Gastrocnemius medialis (tissue), 4 donors: Measurements from ENCODE around the gene IL12B. TPM values are rescaled to one million over a fixed set of nuclear protein-coding genes. Genes with fewer than 3 reads are reported as not detected.

ENCODE experiments used
- ATAC-seq, 2 donors: fragments of 150-250 bp; one replicate each; pipeline ENCODE4 v1.9.1; 2016
- DNase-seq, 2 donors: peaks; one replicate each; pipeline ENCODE4 v3.0.0-alpha.2; 2019
- H3K27ac ChIP-seq, 4 donors: fragments of 200-600 bp; sonication (generic); 1 replicate in 1 of 4; 2 replicates in 3 of 4; pipeline ENCODE4 v1.5.1; 2016 to 2018; ENCODE audit warnings: mild to moderate bottlenecking in 2 of 4, moderate library complexity in 1 of 4
- H3K27me3 ChIP-seq, 3 donors: fragments of 200-600 bp; sonication (generic) in 2 of 3; 1 replicate in 1 of 3; 2 replicates in 2 of 3; pipeline versions ENCODE4 v1.5.1 to v1.6.0; 2016 to 2019; ENCODE audit warnings: mild to moderate bottlenecking in 1 of 3, moderate library complexity in 1 of 3
- H3K36me3 ChIP-seq, 2 donors: fragments of 200-600 bp; sonication (generic) in 1 of 2; one replicate each; pipeline ENCODE4 v1.5.1; 2017 to 2018
- H3K4me1 ChIP-seq, 2 donors: fragments of 200-600 bp; sonication (generic) in 1 of 2; one replicate each; pipeline ENCODE4 v1.5.1; 2016 to 2017; ENCODE audit warnings: mild to moderate bottlenecking in 2 of 2
- H3K4me3 ChIP-seq, 4 donors: fragments of 200-600 bp; sonication (generic) in 3 of 4; 1 replicate in 1 of 4; 2 replicates in 3 of 4; pipeline ENCODE4 v1.5.1; 2016 to 2019; ENCODE audit warnings: mild to moderate bottlenecking in 2 of 4
- H3K9me3 ChIP-seq, 3 donors: fragments of 200-600 bp; sonication (generic) in 2 of 3; 1 replicate in 1 of 3; 2 replicates in 2 of 3; pipeline ENCODE4 v1.5.1; 2016 to 2019
- POLR2A ChIP-seq, 2 donors: fragments of 450-650 bp; IDR thresholded peaks; one replicate each; pipeline ENCODE4 v1.6.1; 2017; ENCODE audit warnings: antibody characterized with exemption in 2 of 2, mild to moderate bottlenecking in 2 of 2, moderate library complexity in 2 of 2
- in situ Hi-C, 4 donors: fragments of 200-750 bp; cut with MboI; loops; one replicate each; pipeline versions ENCODE4 v1.15.0 to v1.8.0; 2017; ENCODE audit warnings: low sequenced_read_pairs in 4 of 4
- intact Hi-C: fragments of 100-400 bp; cut with DNase I; formaldehyde crosslinking; loops from one replicate; pipeline ENCODE4 v1.15.1; 2023; ENCODE audit warnings: low total_unique reads
- total RNA-seq, 4 donors: library from RNA; depleted of rRNA; stranded (reverse); fragments of >200 nt; gene quantifications; one replicate each; pipeline versions ENCODE4 v1.1.0 to v1.2.3, GENCODE V29; 2016
- TF ChIP-seq, protein P1 (sequence below), 5 experiments: fragments of 450-650 bp in 3 of 5; fragments of 200-600 bp in 2 of 5; sonication (generic) in 2 of 5; IDR thresholded peaks in 4 of 5; conservative IDR thresholded peaks in 1 of 5; 1 replicate in 4 of 5; 2 replicates in 1 of 5; pipeline ENCODE4 v1.5.1; 2016 to 2019; ENCODE audit warnings: antibody characterized with exemption in 5 of 5, mild to moderate bottlenecking in 3 of 5, moderate library complexity in 3 of 5

The IL12B gene
- total RNA-seq, 4 donors from 2014 or later = not detected

DNA sequence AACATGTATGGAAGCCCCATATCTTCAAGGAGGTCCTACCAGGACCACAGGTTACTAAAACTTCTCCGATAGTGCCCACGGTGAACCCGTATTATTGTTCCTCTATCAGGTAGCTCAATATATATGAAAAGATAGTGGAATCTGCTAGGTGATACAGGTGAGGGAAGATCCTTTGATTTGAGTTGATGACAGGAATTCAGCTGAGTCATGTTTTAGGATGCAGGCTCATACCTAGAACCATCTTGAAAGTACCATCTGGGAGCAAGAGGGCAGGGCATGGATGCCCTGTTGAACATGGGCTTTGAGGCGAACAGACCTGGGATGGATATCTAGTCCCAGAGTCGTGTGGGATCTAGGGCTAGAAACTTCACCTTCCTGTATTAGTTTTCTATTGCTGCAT is 35.4 kb downstream of the IL12B start:
- no peaks in the 10 kb centered on the region for H3K9me3 ChIP-seq
- H3K4me1 ChIP-seq = no peaks in the 10 kb centered on the region
- no peak for DNase-seq
- H3K27me3 ChIP-seq = no peaks in the 10 kb centered on the region
- H3K4me3 ChIP-seq = no peak overlapping the region
- no peak for ATAC-seq
- in situ Hi-C loops = loop anchor here in 2 of 4 donors (25.0 kb wide), 1 partner anchor 692 kb away; no protein-coding TSS in a partner anchor
- H3K27ac ChIP-seq = no peak overlapping the region
- intact Hi-C loops = no loop called here
- no peak for TF ChIP-seq POLR2A (IDR thresholded peaks at IDR 0.05)
- TF ChIP-seq, protein P1, sequence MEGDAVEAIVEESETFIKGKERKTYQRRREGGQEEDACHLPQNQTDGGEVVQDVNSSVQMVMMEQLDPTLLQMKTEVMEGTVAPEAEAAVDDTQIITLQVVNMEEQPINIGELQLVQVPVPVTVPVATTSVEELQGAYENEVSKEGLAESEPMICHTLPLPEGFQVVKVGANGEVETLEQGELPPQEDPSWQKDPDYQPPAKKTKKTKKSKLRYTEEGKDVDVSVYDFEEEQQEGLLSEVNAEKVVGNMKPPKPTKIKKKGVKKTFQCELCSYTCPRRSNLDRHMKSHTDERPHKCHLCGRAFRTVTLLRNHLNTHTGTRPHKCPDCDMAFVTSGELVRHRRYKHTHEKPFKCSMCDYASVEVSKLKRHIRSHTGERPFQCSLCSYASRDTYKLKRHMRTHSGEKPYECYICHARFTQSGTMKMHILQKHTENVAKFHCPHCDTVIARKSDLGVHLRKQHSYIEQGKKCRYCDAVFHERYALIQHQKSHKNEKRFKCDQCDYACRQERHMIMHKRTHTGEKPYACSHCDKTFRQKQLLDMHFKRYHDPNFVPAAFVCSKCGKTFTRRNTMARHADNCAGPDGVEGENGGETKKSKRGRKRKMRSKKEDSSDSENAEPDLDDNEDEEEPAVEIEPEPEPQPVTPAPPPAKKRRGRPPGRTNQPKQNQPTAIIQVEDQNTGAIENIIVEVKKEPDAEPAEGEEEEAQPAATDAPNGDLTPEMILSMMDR (IDR thresholded peaks at IDR 0.05 in 4 of 5, conservative IDR thresholded peaks at IDR 0.05 in 1 of 5) = no peak
- no peaks in the 10 kb centered on the region for H3K36me3 ChIP-seq

DNA sequence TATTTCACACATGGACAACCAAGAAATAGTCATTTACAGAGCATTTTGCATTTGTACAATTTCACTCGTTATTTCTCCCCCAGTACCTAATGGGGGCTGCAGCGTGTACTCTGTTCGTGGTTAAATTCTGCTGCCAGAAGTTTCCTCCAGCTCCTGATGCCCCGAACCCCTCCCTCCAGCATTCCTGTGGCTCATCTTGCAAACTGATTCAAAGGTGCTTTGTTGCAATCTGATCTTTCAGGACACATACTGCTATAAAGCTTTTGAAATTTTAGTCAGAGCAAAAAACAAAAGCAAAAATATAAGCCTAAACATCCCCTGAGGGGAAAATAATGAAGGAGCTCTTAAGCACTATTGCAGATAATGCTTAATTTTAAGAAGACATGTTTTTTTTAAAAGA is 39.5 kb downstream of the IL12B start:
- Histone ChIP-seq H3K4me3 (no peak overlapping the region), H3K36me3 (no peaks in the 10 kb centered on the region), H3K9me3 (no peaks in the 10 kb centered on the region), H3K4me1 (no peaks in the 10 kb centered on the region), H3K27me3 (no peaks in the 10 kb centered on the region), H3K27ac (no peak overlapping the region)
- intact Hi-C loops (no loop called here), in situ Hi-C loops (loop anchor here in 2 of 4 donors (25.0 kb wide), 1 partner anchor 697 kb away; no protein-coding TSS in a partner anchor)
- DNase-seq = no peak
- TF ChIP-seq, protein P1 (IDR thresholded peaks at IDR 0.05 in 4 of 5, conservative IDR thresholded peaks at IDR 0.05 in 1 of 5) = no peak
- no peak for TF ChIP-seq POLR2A (IDR thresholded peaks at IDR 0.05)
- no peak for ATAC-seq

DNA sequence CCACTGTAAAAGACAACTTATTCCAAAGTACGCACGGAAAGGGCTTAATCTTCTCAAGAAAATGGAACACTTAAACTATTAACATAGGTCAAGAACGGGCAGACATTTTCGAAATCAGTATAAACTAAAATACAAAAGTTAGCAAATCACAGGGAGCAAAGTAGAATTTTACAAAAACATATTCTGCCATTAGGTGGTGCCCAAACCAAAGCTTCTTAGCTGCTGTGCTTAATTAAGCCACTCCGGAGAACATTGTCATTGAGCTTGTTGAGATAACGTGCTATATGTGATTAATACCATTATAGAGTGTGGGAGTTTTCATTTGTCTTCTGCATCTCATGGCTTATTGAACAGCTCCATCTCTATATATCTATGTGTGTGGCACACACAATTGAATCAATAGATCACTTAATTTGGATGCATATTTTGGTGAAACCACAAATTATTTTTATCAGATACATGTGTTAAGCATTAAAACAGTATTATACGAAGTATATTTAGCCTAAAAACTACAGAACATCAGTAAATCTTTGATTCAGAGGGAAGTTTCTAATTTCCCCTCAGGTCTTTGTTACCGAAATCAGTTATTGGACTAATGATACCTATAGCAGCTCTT is 43.8 kb downstream of the IL12B start:
- no peak overlapping the region for H3K27ac ChIP-seq
- H3K9me3 ChIP-seq = no peaks in the 10 kb centered on the region
- TF ChIP-seq, protein P1 (IDR thresholded peaks at IDR 0.05 in 4 of 5, conservative IDR thresholded peaks at IDR 0.05 in 1 of 5) = peak in 2 of 5 experiments; percentile 18 to 33
- TF ChIP-seq POLR2A (IDR thresholded peaks at IDR 0.05) = no peak
- H3K4me3 ChIP-seq = no peak overlapping the region
- in situ Hi-C loops = loop anchor here in 2 of 4 donors (25.0 kb wide), 1 partner anchor 701 kb away; no protein-coding TSS in a partner anchor
- intact Hi-C loops = loop anchor here (5.0 kb wide), 1 partner anchor 701 kb away; no protein-coding TSS in a partner anchor
- H3K36me3 ChIP-seq = peaks cover 0 to 5% of the 10 kb centered on the region in 2 donors
- no peaks in the 10 kb centered on the region for H3K4me1 ChIP-seq
- H3K27me3 ChIP-seq = no peaks in the 10 kb centered on the region
- ATAC-seq (no peak), DNase-seq (no peak)

DNA sequence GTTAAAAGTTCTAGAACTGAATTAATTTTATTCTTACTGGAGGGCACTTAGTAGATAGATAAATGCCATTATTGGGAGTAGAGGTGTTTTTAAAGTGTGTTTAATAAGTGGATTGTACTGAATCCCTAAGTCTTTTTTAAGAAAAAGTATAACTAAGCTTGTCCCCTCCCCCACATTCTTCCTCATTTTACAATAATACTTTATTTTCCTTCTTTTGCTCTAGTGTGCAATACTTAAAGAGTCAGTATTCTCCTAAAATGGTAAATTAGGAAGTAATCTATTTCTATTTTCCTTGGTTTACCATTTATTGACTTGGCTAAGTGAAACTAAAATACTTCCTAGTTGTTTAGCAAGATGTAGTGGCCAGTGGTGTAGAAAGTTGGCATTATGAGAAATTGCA is 55.6 kb downstream of the IL12B start:
- no peaks in the 10 kb centered on the region for H3K4me1 ChIP-seq
- in situ Hi-C loops (loop anchor here in 2 of 4 donors (25.0 kb wide), 2 partner anchors 112 to 713 kb away; no protein-coding TSS in a partner anchor), intact Hi-C loops (no loop called here)
- no peak for TF ChIP-seq POLR2A (IDR thresholded peaks at IDR 0.05)
- TF ChIP-seq, protein P1 (IDR thresholded peaks at IDR 0.05 in 4 of 5, conservative IDR thresholded peaks at IDR 0.05 in 1 of 5) = no peak
- H3K27ac ChIP-seq = no peak overlapping the region
- ATAC-seq (no peak), DNase-seq (no peak)
- H3K4me3 ChIP-seq = no peak overlapping the region
- H3K9me3 ChIP-seq = no peaks in the 10 kb centered on the region
- H3K27me3 ChIP-seq = no peaks in the 10 kb centered on the region
- peaks cover 2 to 55% of the 10 kb centered on the region in 2 donors for H3K36me3 ChIP-seq
